OCI-LY7 (cell line): ENCODE measurements around the gene CHPT1. TPM values are rescaled to one million over a fixed set of nuclear protein-coding genes. Genes with fewer than 3 reads are reported as not detected.
"Not testable (repeated sequence)": the region's sequence is repeated elsewhere in the genome, so short reads cannot be mapped to it uniquely, and the experiment has no call there.

Experiments
- BruUV-seq: library from RNA; stranded (reverse); fragments of 400-500 nt; replicated peaks from 2 replicates; lab custom pipeline; 2021; lab: Mats Ljungman, UMichigan
- CTCF ChIA-PET: fragments of 300-600 bp; sonication (Branson Sonifier 250); formaldehyde crosslinking; loops from one replicate; lab custom pipeline; 2022; ENCODE audit warnings: antibody characterized with exemption; ENCODE audit not compliant: unreplicated experiment; lab: Charles Lee
- POLR2A ChIA-PET: fragments of 300-600 bp; sonication (Branson Sonifier 250); formaldehyde crosslinking; loops from one replicate; lab custom pipeline; 2022; ENCODE audit warnings: antibody characterized with exemption; lab: Charles Lee
- DNase-seq: peaks from one replicate; pipeline ENCODE4 v3.0.0-alpha.2; 2015; ENCODE audit warnings: low spot score
- H2AFZ ChIP-seq: fragments of 200-600 bp; sonication (generic), shearing (Covaris generic); 2 replicates; pipeline ENCODE4 v1.6.1; 2014; ENCODE audit warnings: mild to moderate bottlenecking, antibody characterized with exemption, low read length, moderate library complexity
- H3K27ac ChIP-seq: fragments of 200-600 bp; sonication (generic); 2 replicates; pipeline ENCODE4 v1.5.1; 2014; ENCODE audit warnings: mixed run types, low read depth, mild to moderate bottlenecking, moderate library complexity, low read length, inconsistent platforms; ENCODE audit not compliant: poor library complexity, severe bottlenecking
- H3K36me3 ChIP-seq: fragments of 200-600 bp; sonication (generic); 2 replicates; pipeline ENCODE4 v1.6.1; 2014; ENCODE audit warnings: mild to moderate bottlenecking, antibody characterized with exemption, low read length, moderate library complexity, mixed read lengths; ENCODE audit not compliant: insufficient read depth
- H3K4me1 ChIP-seq: fragments of 200-600 bp; sonication (generic); 2 replicates; pipeline ENCODE4 v1.5.1; 2014; ENCODE audit warnings: mild to moderate bottlenecking, low read length; ENCODE audit not compliant: insufficient read depth, poor library complexity, severe bottlenecking
- H3K4me2 ChIP-seq: fragments of 200-600 bp; sonication (generic); 2 replicates; pipeline ENCODE4 v1.6.1; 2014; ENCODE audit warnings: mild to moderate bottlenecking, low read length
- H3K4me3 ChIP-seq: fragments of 200-600 bp; sonication (generic); 2 replicates; pipeline ENCODE4 v1.5.1; 2014; ENCODE audit warnings: mild to moderate bottlenecking, low read depth, low read length; ENCODE audit not compliant: poor library complexity, severe bottlenecking
- H3K79me2 ChIP-seq: fragments of 200-600 bp; sonication (generic); 2 replicates; pipeline ENCODE4 v1.6.1; 2016; ENCODE audit warnings: low read depth, mild to moderate bottlenecking, low read length, moderate library complexity, mixed read lengths; ENCODE audit not compliant: insufficient read depth
- H3K9me2 ChIP-seq: fragments of 200-600 bp; sonication (generic); 2 replicates; pipeline ENCODE4 v1.6.1; 2016; ENCODE audit warnings: mild to moderate bottlenecking, low read length, mixed read lengths; ENCODE audit not compliant: insufficient read depth
- H3K9me3 ChIP-seq: fragments of 200-600 bp; sonication (generic); 2 replicates; pipeline ENCODE4 v1.6.1; 2014; ENCODE audit warnings: mild to moderate bottlenecking, mixed run types, low read length, mixed read lengths
- H4K20me1 ChIP-seq: fragments of 200-600 bp; sonication (generic); 2 replicates; pipeline ENCODE4 v1.6.1; 2014; ENCODE audit warnings: mild to moderate bottlenecking, antibody characterized with exemption, low read length, moderate library complexity, mixed read lengths; ENCODE audit not compliant: insufficient read depth
- EZH2phosphoT487 ChIP-seq: fragments of 200-600 bp; sonication (generic); IDR thresholded peaks from 2 replicates; pipeline ENCODE4 v1.6.1; 2018; ENCODE audit warnings: low read depth, borderline replicate concordance, mild to moderate bottlenecking, mixed run types, antibody characterized with exemption, low read length, moderate library complexity, mixed read lengths
- intact Hi-C: fragments of 100-400 bp; cut with micrococcal nuclease; formaldehyde crosslinking; loops from one replicate; pipeline ENCODE4 v1.10.0; 2022; ENCODE audit not compliant: unreplicated experiment
- total RNA-seq, 2 experiments: library from RNA; depleted of rRNA in 1 of 2; stranded (reverse); fragments of >200 nt in 1 of 2; shearing (Covaris generic) in 1 of 2; gene quantifications; 2 replicates each; pipeline ENCODE4 v1.2.3, GENCODE V29; 2014 to 2022
- TF ChIP-seq, protein P1 (sequence below): fragments of 200-600 bp; sonication (generic); conservative IDR thresholded peaks from 2 replicates; pipeline ENCODE4 v1.5.1; 2014; ENCODE audit warnings: mild to moderate bottlenecking, antibody characterized with exemption, low read length, moderate library complexity, mixed read lengths

The CHPT1 gene
- total RNA-seq, 2 experiments from 2014 or later, result 44.3 to 56.6 TPM

DNA sequence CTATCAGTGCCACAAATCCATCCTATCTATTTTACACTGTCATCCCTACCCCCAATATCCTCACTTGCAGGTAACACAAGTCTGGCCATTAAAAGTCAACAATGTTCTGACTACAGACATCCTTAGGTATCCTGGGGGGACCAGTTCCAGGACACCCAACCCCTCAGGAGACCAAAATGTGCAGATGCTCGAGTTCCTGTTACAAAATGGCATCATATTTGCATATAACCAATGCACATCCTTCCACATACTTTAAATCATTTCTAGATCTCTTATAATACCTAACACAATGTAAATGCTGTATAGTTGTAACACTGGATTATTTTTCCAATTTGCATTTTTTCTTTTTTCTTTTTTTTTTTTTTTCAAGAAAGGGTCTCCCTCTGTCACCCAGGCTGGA lies 34.9 kb downstream of the CHPT1 start:
- BruUV-seq, result no TSS peak
- POLR2A ChIA-PET, result interaction anchor here (1.1 to 1.6 kb wide), 2 partner anchors 8 to 13 kb away, joined by 4 to 10 read pairs; no protein-coding TSS in a partner anchor
- DNase-seq, result peak; percentile 31
- H3K4me3 ChIP-seq, result no peak overlapping the region
- 0 out of 2 replicates have a peak overlapping the region, but pooled peaks have one; percentile 1 for H3K4me2 ChIP-seq
- H4K20me1 ChIP-seq, result no peaks in the 10 kb centered on the region
- intact Hi-C loops, result no loop called here
- no peaks in the 10 kb centered on the region for H3K9me3 ChIP-seq
- peaks cover 8% of the 10 kb centered on the region for H3K4me1 ChIP-seq
- TF ChIP-seq, protein P1, sequence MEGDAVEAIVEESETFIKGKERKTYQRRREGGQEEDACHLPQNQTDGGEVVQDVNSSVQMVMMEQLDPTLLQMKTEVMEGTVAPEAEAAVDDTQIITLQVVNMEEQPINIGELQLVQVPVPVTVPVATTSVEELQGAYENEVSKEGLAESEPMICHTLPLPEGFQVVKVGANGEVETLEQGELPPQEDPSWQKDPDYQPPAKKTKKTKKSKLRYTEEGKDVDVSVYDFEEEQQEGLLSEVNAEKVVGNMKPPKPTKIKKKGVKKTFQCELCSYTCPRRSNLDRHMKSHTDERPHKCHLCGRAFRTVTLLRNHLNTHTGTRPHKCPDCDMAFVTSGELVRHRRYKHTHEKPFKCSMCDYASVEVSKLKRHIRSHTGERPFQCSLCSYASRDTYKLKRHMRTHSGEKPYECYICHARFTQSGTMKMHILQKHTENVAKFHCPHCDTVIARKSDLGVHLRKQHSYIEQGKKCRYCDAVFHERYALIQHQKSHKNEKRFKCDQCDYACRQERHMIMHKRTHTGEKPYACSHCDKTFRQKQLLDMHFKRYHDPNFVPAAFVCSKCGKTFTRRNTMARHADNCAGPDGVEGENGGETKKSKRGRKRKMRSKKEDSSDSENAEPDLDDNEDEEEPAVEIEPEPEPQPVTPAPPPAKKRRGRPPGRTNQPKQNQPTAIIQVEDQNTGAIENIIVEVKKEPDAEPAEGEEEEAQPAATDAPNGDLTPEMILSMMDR, result no peak
- no peak for TF ChIP-seq EZH2phosphoT487
- CTCF ChIA-PET, result interaction anchor here (0.5 kb wide), 1 partner anchor 363 kb away, joined by 3 read pairs; no protein-coding TSS in a partner anchor
- peaks cover 16% of the 10 kb centered on the region for H3K36me3 ChIP-seq
- no peak overlapping the region for H3K27ac ChIP-seq
- H2AFZ ChIP-seq, result no peak overlapping the region
- no peaks in the 10 kb centered on the region for H3K79me2 ChIP-seq
- H3K9me2 ChIP-seq, result no peaks in the 10 kb centered on the region

DNA sequence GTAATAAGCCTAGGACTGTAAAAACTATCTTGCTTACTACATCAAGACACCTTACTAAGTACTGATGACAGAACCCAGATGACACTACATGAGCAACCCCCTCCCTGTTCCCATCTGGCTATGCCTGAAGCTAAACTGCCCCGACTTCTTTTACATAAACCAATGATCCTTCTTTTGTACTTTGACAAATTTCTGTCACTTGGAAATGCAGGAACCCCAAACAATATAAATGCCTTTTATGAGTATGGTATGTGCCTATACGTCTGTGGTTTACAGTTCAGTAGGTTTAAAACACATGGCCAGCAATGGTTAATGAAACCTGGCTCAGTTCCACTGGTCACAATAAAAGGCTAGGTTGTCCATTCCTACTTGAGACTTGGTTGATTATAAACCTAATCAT lies 35.7 kb downstream of the CHPT1 start:
- Histone ChIP-seq H3K9me3 (no peaks in the 10 kb centered on the region), H3K36me3 (peaks cover 15% of the 10 kb centered on the region), H2AFZ (no peak overlapping the region), H3K9me2 (no peaks in the 10 kb centered on the region), H3K79me2 (no peaks in the 10 kb centered on the region), H3K4me1 (peaks cover 8% of the 10 kb centered on the region), H4K20me1 (no peaks in the 10 kb centered on the region), H3K27ac (no peak overlapping the region), H3K4me3 (no peak overlapping the region), H3K4me2 (no peak overlapping the region)
- intact Hi-C loops, result no loop called here
- ChIA-PET CTCF (no interaction called here), POLR2A (interaction anchor here (1.1 to 1.6 kb wide), 4 partner anchors 9 to 26 kb away, joined by 3 to 10 read pairs (median 4); no protein-coding TSS in a partner anchor)
- DNase-seq, result no peak
- BruUV-seq, result no TSS peak
- TF ChIP-seq, protein P1, result no peak
- TF ChIP-seq EZH2phosphoT487, result no peak

DNA sequence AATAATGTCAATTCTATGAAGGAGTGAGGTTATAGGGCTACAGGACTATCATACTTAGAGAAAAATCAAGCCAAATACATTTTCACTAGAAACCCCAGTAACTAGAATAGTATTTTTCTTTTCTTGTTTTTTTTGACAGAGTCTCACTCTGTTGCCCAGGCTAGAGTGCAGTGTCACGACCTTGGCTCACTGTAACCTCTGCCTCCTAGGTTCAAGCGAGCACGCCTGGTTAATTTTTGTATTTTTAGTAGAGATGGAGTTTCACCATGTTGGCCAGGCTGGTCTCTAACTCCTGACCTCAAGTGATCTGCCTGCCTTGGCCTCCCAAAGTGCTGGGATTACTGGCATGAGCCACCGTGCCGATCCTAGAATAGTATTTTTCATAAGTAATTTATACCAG lies 37.0 kb downstream of the CHPT1 start:
- H3K4me1 ChIP-seq, intact Hi-C loops, CTCF ChIA-PET, H4K20me1 ChIP-seq, H3K9me2 ChIP-seq, H3K4me2 ChIP-seq, H3K4me3 ChIP-seq, H3K79me2 ChIP-seq, BruUV-seq, H3K9me3 ChIP-seq, DNase-seq, H2AFZ ChIP-seq, H3K27ac ChIP-seq: not testable (repeated sequence)
- H3K36me3 ChIP-seq, result peaks cover 12% of the 10 kb centered on the region
- POLR2A ChIA-PET, result interaction anchor here (1.2 kb wide), 1 partner anchor 8 kb away, joined by 3 read pairs; no protein-coding TSS in a partner anchor
